Amniotic epithelial cell (primary cell): Measurements from ENCODE around the gene RABEP1.

Source experiments
- DNase-seq: peaks from one replicate; pipeline ENCODE4 v3.0.0-alpha.2; 2010; ENCODE audit warnings: low read depth

The RABEP1 gene

DNA sequence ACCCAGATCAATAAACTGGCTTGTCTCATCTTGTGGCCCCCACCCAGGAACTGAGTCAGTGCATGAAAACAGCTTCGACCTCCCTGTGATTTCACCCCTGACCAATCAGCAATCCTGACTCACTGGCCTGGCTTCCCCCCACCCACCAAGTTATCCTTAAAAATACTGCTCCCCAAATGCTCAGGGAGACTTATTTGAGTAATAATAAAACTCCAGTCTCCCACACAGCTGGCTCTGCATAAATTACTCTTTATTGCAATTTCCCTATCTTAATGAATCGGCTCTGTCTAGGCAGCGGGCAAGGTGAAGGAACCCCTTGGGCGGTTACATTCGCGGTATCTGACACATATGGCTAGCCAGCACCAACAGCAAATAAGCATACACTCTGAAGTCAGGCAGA is 9.8 kb upstream of the RABEP1 start:
- DNase-seq, result no peak

DNA sequence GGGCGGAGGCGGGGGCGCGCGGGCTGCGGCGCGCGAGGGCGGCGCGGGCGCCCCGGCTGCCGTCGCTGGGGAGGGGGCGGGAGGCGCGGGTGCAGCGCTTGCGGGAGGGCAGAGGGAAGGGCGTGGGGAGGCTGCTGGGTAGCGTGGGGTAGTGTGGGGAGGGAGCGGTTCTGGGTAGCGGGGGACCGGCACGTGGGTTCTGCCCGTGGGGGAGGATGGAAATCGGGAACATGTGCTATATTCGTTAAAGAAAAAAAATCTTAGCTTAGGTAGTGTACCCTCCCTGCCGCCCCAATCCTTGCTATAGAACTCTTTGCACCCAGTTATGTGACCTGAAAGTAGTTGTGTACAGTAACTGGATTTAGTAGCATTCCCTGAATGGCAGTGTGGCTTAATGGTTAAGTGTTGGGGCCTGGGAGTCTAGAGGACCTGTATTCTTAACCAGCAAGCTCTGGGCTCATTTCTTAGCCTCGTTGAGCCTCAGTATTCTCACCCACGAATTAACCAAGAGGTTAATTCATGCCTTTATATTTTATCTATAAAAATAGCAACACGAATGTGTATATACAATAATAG is 646 bp downstream of the RABEP1 start:
- DNase-seq, result no peak

DNA sequence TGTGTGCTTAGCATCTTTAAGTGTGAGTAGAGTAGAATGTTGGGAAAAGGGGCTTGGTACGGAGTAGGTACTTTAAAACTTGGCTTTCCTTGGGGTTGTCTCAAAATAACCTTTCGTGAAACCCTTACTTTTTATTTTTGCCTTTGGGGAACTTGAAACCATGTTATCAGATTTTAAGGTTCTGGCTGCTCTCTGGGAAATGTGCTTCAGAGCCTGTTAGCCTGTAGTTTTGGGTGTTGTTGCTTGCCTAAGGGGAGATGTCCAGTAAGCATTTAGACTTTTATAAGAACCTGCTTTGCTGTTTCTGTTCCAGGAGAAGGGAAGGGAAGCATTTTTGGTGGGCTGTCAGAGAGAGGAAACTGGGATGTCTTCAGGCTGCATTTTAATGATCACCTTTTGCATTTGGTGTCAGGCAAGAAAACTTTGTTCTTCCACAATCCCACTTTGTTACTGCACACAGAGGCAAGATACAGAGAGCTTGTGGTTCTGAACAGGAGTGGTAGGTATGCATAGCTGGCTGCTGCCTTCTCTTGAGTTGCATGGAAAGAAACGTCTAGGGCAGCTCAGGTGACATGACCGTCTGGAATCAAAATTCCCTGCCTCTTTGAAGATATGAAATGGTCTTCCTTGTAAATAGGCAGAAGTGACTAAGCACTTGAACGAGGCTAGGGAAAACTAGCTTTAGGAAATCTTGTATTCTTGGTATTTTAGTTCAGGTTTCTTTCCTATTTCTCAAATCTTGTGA is 1.7 kb downstream of the RABEP1 start:
- peak; percentile 44 for DNase-seq

DNA sequence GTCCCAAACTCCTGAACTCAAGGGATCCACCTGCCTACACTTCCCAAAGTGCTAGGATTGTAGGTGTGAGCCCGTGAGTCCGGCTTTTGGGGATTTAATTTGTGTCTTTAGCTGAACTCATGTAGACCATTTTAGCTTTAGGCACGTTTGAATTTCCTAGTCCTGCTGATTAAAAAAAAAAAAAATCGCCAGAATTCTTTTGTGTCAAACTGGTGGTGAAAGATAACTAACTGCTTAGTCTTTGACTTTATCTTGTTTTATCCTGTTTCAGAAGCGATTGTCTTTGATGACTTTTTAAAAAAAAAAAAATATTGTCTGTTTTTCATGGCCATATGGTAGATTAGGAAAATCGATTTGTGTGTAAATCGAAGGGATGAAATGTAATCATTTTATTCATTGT is 2.6 kb downstream of the RABEP1 start:
- DNase-seq, result no peak

DNA sequence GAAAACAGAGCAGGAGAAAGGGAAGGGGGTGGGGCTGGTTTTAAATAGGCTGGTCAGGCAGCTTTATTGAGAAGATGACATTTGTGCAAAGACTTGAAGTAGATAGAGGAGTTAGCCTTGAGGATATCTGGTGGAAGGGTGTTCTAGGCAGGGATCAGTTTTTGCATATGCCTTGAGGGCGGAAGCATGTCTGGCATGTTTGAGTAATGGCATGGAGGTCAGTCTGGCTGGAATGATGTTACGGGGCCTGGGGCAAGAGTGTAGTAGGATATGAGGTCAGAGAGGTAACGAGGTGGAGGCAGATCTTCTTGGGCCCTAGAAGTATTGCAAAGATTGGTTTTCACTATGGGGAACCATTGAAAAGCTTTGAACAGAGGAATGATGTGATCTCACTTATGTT is 4.8 kb downstream of the RABEP1 start:
- no peak for DNase-seq

DNA sequence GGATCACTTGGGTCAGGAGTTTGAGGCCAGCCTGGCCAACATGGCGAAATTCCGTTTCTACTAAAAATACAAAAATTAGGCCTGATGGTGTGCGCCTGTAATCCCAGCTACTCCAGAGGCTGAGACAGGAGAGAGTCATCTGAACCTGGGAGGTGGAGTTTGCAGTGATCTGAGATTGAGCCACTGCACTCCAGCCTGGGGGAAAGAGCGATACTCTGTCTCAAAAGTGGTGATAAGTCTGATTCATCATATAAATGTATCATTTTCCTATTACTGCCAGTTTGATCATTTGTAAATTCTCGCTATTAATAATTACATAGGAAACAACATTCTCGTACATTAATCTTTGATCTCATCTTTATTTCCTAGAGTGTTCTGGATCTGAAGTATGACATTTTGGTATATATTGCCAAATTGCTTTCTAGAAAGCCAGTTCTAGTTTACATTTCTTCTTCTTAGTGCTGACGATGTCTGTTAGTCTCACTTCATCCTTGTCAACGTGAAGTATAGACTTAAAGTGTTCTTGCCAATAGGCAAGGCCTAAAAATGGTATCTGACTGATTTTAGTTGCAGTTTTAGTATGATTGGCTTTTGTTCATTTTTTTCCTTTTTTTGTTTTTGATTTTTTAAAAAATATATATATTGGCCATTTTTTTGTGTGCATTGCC is 9.7 kb downstream of the RABEP1 start:
- DNase-seq, result no peak

DNA sequence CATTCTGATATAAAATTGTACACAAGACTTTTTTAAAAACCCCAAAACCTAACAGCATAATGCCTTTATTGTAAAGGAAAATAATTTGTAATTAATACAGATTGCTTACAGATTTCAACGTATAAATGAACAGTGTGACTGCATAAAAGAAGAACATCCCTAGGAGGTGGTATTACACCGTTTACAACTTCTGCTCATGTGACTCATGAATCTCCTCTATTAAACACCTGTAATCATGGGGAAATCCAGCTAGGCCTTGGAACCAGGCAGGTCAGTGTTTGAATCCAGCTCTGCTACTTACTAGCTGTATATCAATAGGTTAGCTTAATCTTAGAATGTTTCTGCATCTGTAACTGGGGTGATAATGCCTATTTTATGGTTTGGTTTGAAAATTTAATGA is 15.2 kb downstream of the RABEP1 start:
- DNase-seq, result no peak

DNA sequence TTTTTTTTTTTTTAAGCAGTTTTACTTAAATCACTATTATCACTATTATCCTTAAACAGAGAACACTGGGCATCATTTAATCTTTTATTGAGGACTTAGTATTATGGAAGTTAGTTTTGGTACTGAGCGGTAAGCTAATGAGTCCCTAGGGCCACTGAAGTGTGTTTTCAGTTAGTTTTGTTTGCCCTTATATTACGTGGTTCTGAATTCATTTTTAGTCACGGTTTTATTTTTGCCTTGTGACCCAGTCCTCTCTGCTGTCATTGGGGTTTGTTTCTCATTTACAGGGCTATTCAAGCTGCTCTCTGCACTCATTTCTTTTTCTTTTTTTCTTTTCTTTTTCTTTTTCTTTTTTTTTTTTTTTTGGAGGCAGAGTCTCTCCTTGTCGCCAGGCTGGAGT is 17.3 kb downstream of the RABEP1 start:
- no peak for DNase-seq

DNA sequence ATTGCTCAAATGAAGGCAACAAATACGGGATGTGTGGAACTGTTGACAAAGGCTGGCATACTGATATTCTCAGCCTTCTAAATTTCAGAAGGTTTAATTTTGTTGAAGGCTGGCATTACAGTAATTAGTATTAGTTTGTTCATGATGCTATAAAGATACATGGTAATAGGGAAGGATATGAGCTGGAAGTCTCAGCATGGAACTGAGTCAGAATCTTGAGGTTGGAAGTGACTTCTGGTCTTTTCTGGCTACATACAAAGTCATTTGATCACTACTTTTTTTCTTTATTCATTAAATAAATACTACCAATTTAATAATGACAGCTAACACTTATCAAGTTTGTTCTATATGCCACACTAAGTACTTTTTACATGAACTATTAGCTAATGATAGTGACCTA is 22.6 kb downstream of the RABEP1 start:
- DNase-seq, result no peak

DNA sequence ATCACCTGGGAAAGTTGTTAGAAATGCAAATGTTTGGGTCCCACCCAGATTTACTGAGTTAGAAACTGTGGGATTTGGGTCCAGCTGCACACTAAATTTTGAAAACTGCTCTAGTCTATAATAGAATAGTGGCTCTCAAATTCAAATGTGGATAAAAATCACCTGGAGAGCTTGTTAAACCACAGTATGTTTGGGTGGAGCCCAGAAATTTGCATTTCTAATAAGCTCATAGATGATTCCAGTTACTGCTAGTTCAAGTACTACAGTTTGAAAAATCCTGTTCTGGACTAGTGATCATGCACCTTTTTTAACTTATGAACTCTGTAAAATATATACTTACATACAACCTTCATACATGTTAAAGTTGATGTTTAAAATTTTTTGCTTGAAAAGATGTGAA is 27.8 kb downstream of the RABEP1 start:
- DNase-seq, result no peak

DNA sequence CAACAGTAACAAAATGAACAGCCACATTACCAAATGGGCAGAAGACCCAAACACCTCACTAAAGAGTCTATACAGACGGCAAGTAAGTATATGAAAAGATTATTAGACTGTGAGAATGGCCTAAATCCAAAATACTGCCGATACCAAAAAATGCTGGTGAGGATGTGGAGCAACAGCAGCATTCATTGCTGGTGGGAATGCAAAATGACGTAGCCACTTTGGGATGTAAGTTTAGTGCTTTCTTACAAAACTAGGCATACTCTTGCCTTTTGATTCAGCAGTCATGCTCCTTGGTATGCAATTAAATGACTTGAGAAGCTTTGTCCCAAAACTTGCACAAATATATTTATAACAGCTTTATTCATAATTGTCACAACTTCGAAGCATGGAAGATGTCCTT is 43.8 kb downstream of the RABEP1 start:
- DNase-seq, result no peak

DNA sequence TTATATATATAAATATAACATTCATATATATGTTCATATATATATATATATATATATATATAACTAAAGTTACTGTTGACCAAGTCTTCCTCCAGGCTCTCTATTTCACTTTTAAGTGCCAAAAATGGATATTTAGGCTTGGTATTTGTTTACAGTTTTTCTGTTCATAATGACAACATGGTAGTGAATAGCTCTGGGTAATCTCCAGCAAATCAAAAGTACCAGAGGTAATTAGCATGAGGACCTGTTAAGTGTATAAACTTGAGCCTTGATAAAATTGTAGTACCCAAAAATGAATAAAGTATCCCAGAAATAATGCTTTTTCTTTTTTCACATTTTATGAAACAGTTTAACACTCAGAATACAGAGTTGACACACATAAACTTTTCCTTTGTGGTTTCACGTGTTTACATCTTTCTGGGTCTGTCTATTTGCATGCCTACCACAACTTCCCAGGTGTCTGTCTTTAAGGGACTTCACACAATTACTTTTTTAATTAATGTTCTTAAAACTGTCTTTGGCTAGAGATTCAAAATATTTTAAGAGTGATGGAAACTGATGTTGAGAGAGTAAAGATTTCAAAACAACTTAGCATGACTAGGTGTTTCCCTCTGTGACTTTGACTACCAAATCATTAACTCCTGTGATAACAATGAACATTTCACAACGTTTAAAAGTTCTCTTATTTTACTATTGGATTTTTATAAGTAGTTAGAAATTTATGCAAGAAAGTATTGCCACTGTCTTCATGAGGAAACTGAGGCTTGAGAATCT is 47.9 kb downstream of the RABEP1 start:
- DNase-seq, result peak; percentile 50

DNA sequence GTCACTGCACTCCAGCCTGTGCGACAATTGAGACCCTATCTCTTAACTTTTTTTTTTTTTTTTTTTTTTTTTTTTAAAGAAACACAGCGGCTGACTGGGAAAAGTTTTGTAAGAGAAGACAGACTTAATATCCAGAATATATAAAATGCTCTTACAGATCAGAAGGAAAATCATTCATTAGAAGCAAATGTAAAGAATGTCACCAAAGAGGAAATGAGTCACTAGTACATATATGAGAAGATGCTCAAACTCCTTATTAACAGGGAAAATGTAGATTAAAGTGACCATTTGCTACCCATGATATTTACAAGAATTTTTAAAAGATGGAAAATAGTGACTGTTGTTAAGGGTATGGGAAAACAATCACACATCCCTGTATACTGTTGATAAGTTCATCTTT is 48.9 kb downstream of the RABEP1 start:
- DNase-seq, result no peak

DNA sequence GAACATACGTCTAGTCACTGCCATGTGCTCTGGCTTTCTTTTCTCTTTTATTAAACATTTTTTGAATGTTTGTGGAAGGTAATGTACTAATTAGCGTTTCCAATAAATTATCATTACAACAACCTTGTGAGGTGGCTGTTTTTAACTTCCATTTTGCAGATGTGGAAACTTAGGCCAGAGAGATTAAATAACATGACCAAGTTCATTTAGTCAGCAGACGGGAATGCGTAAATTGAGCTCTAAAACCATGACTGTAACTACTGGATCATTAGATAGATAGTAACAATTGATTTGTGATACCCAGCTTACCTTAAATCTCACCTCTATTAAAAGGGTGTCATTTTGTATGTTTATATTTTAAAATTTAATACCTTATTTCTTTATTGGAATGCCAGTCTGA is 49.4 kb downstream of the RABEP1 start:
- peak; percentile 24 for DNase-seq

DNA sequence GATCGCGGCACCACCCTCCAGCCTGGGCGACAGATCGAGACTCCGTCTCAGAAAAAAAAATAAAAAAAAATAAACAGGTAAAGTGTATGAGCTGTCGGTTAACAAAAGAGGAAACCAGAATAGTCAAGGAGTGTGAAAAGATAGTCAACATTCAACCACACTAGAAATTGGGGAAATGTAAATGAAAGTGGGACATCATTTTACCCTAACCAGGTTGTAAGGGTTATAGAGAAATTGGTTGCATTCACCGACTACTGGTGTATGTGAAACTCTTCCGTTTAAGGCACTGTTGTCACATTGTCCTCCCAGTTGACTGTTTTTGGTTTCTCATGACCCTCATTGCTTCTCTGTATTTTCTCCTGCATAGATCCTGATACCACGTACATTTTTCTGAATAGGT is 62.8 kb downstream of the RABEP1 start:
- no peak for DNase-seq

DNA sequence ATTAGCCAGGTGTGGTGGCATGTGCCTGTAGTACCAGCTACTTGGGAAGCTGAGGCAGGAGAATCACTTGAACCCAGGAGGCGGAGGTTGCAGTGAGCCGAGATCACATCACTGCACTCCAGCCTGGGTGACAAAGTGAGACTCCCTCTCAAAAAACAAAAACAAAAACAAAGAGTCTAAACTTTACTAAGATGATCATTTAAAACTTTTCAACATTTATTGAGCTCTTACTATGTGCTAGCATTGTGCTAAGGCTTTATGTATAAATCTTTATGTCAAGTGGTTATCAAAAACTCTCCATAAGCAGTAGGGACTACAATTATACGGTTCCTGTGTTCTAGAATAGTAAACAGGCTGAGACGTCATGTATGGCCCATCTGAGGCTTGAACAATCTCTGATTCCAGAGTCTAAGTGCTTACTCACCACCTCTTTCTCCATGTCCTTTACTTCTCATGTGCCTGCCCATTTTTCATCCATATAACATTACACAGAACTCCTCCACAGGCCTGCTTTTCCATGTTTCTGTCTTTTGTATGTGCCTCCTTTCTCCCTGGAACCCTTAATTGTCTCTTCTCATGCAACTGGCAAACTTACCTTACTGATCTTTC is 70.7 kb downstream of the RABEP1 start:
- DNase-seq, result peak; percentile 54

DNA sequence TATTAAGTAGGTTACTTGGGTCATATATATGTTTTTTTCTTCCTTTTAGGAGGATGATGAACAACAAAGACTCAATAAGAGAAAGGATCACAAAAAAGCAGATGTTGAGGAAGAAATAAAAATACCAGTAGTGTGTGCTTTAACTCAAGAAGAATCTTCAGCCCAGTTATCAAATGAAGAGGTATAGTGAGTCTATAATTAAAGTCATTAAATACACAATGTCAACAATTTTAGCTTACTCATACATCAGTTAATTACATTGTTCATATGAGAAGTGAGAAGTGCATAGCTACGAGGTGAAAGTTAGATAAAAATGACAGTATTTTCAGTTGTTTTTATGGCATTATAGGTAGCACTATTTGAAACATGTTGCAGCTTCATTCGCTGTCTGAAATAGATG is 72.2 kb downstream of the RABEP1 start:
- no peak for DNase-seq

DNA sequence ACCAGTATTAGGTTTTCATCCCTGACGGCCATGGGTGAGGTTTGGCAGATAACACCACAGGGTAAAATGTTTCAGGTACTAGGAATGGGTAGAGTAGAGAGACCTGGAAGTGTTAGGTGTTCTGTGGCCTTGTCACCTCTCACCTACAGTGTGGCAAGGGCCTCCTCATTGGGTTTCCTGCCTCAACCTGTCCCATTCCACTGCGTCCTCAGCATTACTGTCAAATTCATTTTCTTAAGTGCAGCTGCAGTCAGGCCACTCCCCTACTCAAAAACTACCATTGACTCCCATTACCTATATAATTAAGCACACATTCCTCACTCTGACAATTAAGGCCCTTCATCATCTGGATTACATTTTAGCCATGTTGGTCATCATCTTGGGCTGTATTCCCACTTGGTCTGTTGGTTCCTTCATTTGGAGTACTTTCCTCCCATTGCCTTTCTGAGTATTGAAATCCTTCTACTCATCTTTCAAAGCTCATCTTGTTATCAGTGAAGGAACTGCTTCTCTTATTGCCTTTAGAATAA is 72.9 kb downstream of the RABEP1 start:
- DNase-seq, result no peak

DNA sequence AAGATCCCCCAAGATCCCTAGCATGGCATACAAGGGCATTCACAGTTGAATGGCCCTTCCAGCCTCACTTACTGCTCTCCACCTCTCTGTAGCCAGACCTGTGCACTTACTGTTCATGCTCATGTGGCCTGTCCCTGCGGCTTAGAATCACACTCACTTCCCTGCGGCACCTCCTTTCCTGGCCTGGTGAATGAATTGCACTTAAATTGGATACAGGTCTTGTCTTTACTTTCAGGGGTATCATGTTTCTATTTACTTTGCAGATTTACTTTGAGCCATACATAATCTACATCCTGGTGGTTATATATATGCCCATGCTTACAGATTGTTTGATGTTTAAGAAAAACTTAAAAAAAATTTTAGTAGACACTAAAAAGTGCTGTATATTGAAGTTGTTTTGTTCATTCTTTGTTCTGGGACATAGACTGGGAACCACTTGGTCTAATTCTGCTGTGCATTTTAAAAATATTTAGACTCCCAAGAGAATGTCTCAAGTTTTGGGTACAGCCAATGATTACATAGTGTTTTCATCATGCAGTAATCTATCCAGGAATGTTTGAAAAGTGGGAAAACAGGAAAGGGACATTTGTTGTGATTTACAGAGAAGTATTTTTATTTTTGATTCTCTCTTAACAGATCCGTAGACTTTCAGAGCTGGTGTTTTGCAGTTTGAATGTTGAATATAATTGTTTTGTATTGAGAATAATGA is 73.5 kb downstream of the RABEP1 start:
- DNase-seq, result no peak

DNA sequence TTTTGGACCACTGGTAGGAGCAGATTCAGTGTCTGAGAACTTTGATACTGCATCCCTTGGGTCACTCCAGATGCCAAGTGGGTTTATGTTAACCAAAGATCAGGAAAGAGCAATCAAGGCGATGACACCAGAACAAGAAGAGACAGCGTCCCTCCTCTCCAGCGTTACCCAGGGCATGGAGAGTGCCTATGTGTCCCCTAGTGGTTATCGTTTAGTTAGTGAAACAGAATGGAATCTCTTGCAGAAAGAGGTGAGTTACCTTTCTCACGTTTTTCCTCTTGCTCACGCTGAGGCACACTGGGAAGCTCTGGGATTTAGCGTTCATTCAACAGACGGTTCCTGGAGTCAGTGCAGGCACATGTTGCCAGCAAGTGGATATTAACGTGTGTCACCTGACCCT is 79.3 kb downstream of the RABEP1 start:
- no peak for DNase-seq

DNA sequence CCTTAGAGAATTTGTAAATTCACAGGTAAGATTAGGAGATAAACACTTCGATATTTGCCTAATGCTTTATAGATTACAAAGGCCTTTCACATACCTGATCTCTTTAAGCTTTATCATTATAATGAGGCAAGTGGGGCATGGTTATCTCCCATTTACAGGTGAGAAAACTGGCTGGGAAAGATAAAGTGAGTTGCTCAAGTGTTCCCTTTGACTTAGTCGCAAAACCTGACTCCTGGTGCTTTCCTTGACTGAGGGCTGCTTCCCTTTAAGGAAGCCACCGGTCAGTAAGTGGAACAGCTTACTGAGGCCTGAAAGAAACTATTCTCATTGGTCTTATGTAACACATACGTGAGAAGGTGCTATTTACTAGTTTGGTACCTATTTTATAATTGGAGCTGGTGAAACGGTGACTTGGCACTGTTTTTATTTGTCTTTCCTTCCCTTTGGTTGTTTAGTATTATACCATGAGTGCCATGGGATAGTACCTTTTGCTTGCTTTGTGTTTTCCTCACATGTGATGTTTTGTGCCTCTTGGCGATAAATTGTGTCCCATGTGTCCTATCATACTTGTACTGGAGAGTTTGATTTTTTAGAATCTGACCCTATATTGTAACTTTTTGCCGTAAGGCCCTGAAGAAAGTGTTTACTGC is 80.2 kb downstream of the RABEP1 start:
- no peak for DNase-seq
